SH-SY5Y (cell line): ENCODE measurements around the gene SHISA7.

Experiments used
- GATA2 ChIP-seq: IDR thresholded peaks from 2 replicates; pipeline ENCODE4 v1.6.1; 2011; ENCODE audit warnings: mild to moderate bottlenecking, low read depth, low read length
- GATA3 ChIP-seq: IDR thresholded peaks from 2 replicates; pipeline ENCODE4 v1.6.1; 2011; ENCODE audit warnings: low read depth, mild to moderate bottlenecking, low read length, moderate library complexity

DNA sequence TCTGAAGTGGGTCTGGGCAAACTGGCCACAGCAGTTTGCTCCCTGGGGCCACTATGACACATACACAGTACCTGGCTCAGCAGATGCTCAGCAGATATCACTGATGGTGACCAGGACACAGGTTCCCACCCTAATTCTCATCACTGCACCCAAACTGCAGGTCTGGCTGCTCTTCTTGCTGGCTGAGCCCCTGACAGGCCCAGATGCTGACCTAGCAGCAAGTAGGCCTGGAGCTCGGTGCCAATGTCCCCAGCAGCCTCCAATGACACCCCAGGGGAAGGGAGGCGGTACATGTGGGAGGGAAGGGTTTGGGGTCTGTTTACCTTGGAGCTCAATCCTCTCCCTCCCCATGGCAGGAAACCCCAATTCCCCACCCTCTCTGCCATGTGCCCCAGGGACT lies 40.6 kb downstream of the SHISA7 start:
- no peak for TF ChIP-seq GATA3
- no peak for TF ChIP-seq GATA2
